COR-L47 (cell line): ENCODE measurements around the gene DIS3L2.
A peak's percentile ranks its signal among the peaks of the same experiment; 100 is the strongest.
"Not testable (repeated sequence)": the region's sequence is repeated elsewhere in the genome, so short reads cannot be mapped to it uniquely, and the experiment has no call there.

ENCODE experiments used
- DNase-seq: peaks from one replicate; lab custom pipeline; 2025; lab: John Stamatoyannopoulos, UW

The DIS3L2 gene

DNA sequence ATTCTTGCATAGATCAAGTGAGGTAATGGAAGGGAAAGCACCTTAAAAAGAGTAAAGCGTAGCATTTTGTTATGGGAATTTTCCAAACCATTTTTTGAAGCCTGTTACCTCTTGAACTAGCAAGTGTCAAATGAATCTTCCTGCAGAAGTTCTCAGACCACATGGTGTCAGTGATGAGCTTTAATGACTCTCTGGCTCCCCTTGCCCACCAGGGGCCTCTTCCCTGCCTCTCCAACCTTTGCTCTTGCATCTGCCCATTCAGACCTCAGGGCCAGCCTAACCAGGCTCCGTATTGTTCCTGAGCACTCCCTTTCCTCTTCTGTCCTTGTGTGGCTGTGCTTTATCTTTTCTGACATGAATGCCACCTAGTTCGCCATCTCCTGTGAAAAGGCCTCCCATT lies 155.9 kb downstream of the DIS3L2 start:
- no peak for DNase-seq

DNA sequence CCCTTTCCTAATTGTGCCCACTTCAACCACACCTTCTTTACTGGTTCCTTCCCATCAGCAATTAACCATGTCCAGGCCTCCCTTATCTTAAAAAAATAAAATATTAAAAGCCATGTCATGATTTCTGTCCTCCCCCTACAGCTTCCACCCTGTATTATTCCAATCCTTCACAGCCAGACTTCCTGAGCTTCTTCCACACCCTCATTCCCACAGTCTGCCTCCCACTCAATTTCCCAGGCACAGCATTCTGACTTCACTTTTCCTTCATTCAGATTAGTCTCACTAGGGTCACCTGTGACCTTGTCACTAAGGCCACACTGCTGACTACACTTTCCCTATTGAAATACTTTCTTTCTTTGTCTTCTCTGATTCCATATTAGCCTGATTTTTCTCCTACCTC lies 159.4 kb downstream of the DIS3L2 start:
- no peak for DNase-seq

DNA sequence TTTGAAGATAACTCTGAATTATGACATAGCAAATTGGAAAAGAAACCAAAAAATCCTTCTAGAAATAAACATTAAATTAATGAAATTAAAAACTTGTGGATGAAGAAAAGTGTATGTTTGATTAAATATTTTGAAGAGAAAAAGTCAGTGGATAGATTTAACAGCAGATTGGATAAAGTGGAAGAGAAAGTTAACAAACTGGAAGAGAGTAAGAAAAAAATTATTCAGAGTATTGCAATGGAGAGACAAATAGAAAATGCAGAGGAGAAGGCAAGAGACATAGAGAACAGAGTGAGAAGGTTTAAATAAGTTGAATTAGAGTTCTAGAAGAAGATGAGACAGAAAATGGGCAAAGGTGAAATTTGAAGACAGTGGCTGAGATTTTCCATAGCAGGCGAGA lies 162.8 kb downstream of the DIS3L2 start:
- DNase-seq = no peak

DNA sequence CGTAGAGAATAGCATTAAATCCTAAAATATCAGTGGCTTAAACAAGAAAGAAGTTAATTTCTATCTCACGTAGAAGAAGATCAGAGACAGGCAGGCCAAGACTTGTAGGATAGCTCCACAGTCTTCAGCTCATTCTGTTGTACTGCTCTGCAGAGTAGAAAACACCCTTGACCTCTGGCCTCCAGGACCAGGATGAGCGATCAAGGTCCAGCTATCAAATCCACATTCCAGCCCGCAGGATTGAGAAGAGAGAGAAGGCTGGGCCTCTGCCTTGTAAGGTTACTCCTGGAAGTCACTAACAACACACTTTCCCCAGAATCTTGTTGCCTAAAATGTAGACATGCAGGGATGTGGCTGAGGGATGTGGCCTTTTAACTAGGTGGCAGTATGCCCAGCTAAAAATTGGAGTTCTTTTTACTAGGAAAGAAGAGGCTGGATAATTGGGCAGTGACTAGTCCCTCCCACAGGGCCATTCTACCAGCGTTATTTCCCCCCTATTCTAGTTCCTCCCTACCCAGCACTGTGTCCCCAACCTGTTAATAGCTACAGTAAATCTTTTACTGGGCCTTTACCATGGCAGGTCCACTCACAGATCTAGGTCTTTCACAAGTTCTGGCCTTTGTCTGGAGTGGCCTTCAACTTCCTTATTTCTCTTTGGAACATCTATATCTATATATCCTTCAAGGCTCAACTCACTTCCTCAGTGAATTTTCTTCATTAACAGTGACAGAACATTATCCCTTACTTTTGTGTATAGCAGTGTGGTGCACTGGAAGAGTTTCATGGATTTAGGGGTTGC lies 165.0 kb downstream of the DIS3L2 start:
- DNase-seq = no peak

DNA sequence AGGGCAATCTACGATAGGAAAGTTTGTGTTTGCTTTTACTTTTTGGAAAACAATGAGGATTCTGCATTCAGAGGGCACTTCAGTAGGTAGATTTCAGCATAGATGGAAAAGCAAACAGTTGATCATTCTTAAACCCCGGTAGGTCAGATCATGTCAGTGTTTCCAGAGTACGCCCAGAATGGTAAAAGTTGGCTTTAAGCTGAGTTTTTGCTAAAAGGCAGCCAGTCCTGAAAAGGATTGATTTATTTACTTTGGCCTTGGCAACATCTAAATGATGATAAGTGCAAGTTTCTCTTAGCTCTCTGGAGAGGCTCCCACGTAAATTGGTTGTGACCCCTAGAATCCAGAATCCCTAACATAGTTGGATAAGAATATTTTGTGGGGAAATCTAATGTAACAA lies 168.0 kb downstream of the DIS3L2 start:
- DNase-seq = no peak

DNA sequence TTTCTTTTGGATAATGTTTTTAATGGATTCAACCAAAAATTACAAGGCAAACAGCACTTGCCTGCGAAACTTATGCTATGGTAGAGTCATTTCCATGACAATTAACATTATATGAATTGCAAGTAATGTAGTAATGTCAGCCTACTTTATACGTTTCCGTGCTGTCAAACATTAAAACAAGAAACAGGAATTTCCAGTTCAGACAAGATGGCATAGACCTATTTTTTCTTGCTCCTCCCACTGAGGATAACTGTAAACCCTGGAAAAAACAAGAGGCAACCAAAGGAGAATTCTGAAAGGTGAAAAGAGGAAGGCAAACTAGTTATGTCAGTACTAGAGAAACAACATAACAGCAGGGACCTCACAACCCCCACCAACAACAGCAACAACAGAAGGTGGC lies 170.7 kb downstream of the DIS3L2 start:
- DNase-seq = no peak

DNA sequence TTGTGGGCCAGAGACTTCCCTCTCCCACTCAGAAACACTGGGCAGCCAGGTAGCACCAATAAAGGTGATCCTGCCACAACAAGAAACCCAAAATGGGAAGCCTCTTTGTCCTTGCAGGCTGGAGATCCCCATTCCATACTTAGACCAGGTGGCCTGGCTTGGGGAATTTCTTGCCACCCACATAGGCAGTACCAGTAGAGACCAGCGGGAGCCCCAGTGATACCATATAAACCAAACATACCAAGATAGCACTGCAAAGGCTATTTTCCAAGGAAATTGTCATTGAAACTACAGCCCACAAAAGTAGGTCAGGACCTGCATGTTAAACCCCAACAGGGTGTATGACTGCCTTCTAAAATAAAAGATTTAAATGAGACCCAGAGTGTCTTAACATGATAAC lies 171.6 kb downstream of the DIS3L2 start:
- no peak for DNase-seq

DNA sequence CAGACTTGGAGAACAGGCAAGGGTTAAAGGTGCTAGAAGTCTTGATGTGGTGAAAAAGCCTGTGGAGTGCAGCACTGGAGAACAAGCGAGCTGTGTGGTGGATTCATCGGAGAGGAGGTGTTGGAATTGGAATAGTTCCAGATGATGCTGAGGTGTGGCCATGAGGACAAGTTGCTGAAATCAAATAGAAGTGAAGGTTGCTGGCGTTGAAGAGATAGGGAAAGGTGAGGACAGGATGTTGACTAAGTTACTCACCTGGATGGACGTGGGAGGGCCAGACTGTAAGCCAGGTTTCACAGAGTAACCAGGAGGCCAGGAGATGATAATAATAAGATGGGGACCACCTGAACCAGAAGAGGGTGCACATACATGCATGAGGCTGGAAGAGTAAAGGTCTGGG lies 173.4 kb downstream of the DIS3L2 start:
- no peak for DNase-seq

DNA sequence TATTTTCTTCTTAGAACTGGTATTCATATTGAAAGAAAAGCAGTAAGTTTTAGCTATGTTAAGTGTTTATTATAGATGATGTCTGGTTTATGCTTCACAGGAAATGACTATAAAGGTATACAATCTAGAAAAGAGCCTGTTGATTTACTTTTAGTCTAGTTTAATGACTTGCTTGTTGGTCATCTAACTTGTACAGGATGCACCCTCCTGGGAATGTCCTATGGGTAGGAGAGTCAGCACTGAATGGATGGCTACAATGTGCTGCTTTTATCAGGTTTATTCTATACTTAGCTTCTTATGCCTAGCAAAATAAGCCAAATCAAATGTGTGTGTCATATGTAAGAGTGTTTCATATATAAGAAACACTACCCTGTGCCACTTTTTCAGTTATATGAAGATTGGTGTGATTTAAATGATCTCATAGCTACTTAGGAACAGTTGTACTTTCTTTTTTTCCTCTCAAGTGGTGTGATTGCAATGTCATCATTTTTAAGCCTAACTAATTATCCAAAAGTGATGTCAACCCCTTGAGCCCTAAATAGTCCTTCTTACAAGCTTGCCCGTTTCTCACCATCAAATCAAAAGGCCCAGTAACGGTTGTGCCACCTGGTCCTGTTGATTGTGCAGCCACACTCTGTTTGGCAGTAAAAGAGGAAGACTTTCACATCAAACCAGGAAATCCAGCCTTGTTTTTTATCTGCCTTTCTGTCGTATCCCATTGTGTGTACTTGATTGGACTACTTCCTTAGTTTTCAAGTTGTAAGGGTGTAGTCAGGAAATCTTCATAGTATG lies 176.0 kb downstream of the DIS3L2 start:
- no peak for DNase-seq

DNA sequence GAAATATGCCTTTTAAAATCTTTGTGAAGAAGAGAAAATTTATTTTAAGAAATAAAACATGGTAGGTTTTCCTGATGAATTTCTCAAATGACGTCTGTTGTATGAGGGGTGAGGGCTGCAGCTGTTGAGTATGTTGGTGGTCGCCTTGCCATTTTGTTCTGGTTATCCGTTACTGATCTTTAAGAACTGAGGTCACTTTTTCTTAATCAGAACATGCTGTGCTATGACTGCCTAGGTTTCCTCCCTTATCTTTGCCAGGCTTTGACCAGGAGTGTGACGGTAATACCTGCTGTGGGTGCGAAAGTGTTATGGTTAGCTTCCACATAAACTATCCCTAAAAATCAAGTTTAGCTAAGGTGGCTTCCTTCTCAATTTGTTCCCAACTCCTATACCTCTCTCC lies 176.9 kb downstream of the DIS3L2 start:
- no peak for DNase-seq

DNA sequence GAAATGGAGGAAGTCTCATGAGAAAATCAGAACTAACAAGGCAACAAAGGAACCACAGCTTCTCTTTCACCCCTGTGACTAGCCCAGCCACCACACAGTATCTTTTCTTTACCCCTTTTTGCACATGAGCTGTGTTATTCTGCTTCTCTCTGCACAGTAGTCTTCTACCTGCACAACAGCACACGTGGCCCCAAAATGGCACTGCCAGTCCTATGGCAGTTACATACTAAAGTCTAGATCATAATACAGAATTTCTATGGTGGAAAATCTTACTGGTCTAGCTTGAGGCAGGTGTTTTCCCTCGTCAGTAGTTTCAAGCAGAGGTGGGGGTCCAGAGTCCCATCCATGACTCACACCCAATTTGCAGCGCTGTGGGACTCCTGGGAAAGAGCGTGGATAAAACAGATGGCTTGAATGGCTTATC lies 177.7 kb downstream of the DIS3L2 start:
- no peak for DNase-seq

DNA sequence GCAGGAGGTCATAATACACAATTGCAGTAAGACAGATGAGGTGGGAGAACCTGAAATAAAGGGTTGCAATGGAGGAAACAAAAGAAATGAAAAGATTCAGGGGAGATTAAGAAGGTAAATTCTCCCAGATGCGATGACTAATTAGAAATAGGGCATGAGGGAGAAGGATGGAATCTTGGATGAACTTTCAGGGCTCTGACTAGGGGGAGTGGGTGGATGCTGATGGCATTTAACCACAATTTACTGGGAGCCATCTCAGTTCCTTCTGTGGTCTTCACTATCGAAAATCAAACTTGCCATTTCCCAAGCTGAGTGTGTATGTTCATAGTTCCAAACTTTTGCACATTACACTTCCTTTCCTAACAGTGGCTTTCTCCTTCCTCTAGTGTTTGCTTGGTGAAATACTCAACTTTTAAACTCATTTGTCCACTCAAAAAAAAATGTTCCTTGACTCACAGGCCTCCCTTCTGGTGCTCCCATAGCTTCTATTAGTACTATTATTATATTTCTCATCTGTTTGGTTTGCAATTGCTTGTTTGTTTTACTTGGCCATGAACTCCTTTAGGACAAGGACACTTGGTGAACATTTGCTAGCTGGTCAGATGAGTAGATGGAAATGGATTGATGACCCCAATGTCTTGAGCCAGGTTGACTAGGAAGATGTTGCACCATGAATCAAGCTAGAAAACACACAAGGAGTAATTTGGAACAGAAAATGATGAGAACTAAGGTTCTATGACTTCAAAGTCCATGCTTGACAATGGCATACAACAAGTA lies 178.5 kb downstream of the DIS3L2 start:
- DNase-seq = no peak

DNA sequence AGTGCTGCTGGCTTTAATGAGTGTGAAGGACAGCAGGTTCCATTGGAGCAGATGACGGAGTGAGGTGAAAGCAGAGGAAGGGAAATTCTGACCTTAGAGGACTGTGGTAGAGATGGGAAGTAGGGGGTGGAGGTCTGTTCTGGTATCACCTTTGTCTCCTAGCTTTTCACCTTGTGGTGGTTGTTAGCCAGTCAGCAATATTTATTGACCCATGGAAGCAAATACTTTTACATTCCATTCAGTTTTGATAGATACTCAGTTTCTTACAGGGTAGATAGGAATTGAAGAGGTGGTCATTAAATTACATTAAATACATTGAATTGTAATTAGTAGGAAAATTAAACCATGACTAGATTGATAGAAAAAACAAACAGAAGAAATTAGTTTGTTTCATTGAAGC lies 180.1 kb downstream of the DIS3L2 start:
- DNase-seq = no peak

DNA sequence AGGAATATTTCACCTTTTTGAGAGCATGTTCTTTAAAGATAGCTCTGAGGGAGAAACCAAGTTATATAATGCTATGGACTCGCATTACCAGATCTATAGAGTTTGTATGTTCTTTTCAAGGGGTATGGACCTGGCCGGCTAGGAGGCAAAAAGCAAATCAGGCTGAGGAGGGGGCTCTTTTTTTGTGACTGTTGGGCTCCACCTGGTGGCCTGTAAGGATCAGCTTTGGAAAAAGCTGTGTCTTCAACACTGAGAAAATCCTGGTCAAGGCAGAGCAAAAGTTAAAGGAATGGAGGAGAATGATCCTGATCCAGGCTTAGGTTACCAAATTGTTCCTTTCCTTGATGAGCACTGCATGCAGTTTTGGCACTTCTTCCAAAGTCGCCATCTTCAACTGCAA lies 180.5 kb downstream of the DIS3L2 start:
- DNase-seq = peak; percentile 3

DNA sequence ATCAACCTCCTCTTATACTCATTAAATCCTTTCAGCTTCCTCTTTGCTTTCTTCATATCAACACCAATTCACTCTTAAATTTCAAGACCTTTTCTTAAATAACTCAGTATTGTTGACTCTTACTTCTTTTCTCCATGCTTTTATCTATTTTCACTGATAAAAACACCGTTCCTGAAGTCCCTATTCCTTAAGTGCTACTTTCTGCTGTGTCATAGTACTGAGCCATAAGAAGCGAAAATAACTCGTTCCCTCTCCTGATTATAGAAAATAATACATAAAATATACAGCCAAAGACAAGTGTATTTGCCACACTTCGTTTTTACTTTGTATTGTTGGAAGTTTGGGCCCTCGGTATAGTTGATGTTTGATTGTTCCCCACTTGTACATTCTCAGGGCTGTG lies 181.0 kb downstream of the DIS3L2 start:
- DNase-seq = no peak

DNA sequence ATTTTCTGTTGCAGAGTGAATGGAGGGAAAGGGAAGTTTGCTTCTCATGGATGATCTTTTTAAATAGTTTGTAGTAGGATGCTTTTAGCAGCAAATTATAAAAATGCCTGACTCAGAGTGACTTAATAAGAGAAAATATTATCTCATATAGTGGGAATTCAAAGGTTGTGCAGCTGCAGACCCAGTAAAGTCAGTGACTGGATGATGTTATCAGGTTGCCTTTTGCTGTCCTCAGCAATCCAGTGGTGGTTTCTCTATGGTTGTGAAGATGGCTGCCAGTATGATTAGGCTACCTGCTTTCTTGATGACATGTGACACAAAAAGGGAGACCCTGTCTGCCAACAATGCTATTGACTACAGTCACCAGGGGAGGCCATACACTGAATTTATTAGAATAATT lies 184.8 kb downstream of the DIS3L2 start:
- no peak for DNase-seq

DNA sequence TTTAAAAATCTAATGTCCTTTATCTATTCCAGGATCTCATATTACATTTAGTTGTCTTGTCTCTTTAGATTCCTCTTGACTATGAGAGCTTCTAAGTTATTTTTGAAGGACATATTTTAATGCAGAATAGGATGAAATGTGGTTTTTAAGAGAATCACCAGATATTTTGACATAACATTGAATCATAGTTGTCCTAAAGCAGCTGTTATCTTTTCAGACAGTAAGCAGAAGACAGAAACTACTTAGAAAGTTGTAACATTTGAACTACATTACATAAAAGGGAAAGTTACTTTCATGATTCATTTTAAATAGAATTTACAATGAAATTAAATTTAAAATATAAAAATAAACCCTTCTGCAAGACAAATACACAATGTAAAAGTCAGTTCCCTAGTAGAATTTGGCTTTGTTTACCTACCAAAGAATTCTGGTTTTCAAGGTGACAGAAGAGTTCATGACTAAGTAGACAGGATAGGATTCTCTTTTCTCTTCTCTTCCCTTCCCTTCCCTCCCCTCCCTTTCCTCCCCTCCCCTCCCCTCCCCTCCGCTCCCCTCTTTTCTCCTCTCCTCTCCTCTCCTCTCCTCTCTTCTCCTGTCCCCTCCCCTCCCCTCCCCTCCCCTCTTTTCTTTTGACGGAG lies 186.0 kb downstream of the DIS3L2 start:
- DNase-seq = no peak

DNA sequence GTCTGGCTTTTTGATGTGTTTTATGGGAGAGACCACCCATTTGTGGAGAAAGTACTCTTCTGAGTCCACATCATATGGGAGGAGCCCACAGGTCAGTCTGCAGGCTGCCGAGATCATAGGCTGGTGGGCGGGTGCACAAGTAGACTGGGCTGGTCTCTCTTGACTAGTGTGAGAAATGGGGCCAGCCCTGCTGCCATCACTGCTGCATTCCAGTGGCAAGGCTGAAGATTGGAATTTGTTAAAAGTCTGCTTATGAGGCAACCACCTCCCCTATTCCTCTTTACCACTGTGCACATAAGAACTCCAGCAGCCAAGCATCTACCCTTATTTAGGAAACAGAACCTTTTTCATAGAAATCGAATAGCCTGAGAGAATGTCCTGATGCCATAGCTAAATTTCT lies 200.7 kb downstream of the DIS3L2 start:
- no peak for DNase-seq

DNA sequence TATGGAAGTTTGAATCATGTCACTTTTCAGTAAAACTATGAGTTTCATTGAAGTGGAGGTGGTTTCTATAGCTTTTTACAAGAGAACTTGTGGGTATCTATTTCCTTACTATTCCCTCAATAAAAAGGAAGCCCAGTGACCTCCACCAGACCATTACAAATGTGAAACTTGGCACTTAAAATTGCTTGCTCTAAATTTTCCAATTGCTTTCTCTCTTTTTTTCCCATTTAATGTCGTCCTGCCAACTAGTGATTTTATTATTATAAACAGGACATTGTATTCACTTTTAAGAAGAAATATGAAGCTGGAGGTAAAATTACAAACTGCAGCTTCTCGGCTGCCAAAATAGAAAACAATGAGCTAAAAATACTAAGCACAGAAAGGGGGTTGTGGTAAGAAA lies 208.9 kb downstream of the DIS3L2 start:
- DNase-seq = no peak

DNA sequence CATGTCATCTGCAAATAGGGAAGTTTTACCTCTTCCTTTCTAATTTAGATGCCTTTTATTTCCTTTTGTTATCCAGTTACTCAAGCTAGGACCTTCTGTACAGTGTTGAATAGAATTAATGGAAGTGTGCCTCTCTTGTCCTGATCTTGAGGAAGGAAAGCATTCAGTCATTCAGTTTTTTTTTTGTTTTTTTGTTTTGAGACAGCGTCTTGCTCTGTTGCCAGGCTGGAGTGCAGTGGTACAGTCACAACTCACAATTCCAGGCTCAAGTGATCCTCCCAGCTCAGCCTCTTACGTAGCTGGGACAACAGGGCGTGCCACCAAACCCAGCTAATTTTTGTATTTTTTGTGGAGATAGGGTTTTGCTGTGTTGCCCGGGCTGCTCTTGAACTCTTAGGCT lies 213.1 kb downstream of the DIS3L2 start:
- no peak for DNase-seq

DNA sequence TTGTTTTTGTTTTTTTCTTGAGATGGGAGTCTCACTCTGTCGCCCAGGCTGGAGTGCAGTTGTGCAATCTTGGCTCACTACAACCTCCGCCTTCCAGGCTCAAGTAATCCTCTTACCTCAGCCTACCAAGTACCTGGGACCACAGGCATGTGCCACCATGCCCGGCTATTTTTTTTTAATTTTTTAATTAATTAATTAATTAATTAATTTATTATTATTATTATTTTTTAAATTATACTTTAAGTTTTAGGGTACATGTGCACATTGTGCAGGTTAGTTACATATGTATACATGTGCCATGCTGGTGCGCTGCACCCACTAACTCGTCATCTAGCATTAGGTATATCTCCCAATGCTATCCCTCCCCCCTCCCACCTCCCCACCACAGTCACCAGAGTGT lies 215.1 kb downstream of the DIS3L2 start:
- DNase-seq = not testable (repeated sequence)

DNA sequence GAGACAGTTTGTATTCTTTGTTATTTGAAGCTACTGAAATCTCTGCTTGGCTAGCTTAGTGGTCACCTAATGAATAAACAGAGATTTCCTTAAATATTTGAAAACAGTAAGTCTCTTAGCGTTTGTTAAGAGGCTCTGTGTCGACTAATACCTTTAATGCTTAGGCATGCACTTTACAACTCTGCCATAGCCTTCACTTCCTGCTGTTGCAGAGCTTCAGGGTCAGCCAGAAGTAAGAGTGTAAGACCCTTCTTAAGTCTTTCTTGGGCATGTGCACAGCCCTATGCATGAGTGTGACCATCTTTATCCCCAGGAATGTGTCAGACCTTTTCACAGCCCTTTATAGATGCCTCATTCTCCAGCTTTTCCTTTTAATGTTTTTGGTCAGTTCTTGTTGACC lies 221.8 kb downstream of the DIS3L2 start:
- no peak for DNase-seq
